Activated naive CD4-positive, alpha-beta T cell (primary cell): ENCODE measurements around the gene STK38.
A peak's percentile ranks its signal among the peaks of the same experiment; 100 is the strongest.
"Not testable (repeated sequence)": the region's sequence is repeated elsewhere in the genome, so short reads cannot be mapped to it uniquely, and the experiment has no call there.

Experiments
- DNase-seq, 4 experiments: peaks; one replicate each; lab custom pipeline; 2025; lab: John Stamatoyannopoulos, UW

The STK38 gene

GRCh38 chr6:36546920-36547645, at the start of gene STK38:
Gene STK38, minus strand, starts transcription at chr6:36547479. Its CDS starts 7,277 bp downstream, at chr6:36540202.
- peak; percentile 74 to 91 (median 90) for DNase-seq

- DNase-seq, result peak in 1 of 4 experiments; percentile 8
Observed at GRCh38 chr6:36596356-36596755, 49.1 kb upstream of the STK38 start.

GRCh38 chr6:36594816-36595643, 47.8 kb upstream of the STK38 start:
- no peak for DNase-seq

GRCh38 chr6:36594029-36594815, 46.9 kb upstream of the STK38 start, which contains the start of gene SRSF3:
Gene SRSF3, plus strand, starts transcription at chr6:36594362. Its CDS starts 2,401 bp downstream, at chr6:36596763.
- peak; percentile 86 to 90 (median 89) for DNase-seq

GRCh38 chr6:36593569-36594028, 46.3 kb upstream of the STK38 start:
- peak in 2 of 4 experiments; percentile 33 to 40 for DNase-seq

GRCh38 chr6:36592221-36592655, 45.0 kb upstream of the STK38 start:
- no peak for DNase-seq

- no peak for DNase-seq
Observed at GRCh38 chr6:36590237-36590636, 43.0 kb upstream of the STK38 start.

- DNase-seq, result not testable (repeated sequence)
Observed at GRCh38 chr6:36589025-36589400, 41.7 kb upstream of the STK38 start.

- DNase-seq, result no peak
Observed at GRCh38 chr6:36586606-36587005, 39.3 kb upstream of the STK38 start.

GRCh38 chr6:36581716-36582115, 34.4 kb upstream of the STK38 start:
- no peak for DNase-seq

- no peak for DNase-seq
Observed at GRCh38 chr6:36580184-36580526, 32.9 kb upstream of the STK38 start.

- no peak for DNase-seq
Observed at GRCh38 chr6:36578431-36578830, 31.2 kb upstream of the STK38 start.

- DNase-seq, result no peak
Observed at GRCh38 chr6:36578030-36578429, 30.8 kb upstream of the STK38 start.

- DNase-seq, result no peak
Observed at GRCh38 chr6:36577301-36577700, 30.0 kb upstream of the STK38 start.

- no peak for DNase-seq
Observed at GRCh38 chr6:36576578-36576977, 29.3 kb upstream of the STK38 start.

- no peak for DNase-seq
Observed at GRCh38 chr6:36574679-36575078, 27.4 kb upstream of the STK38 start.

GRCh38 chr6:36572353-36573311, 25.4 kb upstream of the STK38 start:
- not testable (repeated sequence) for DNase-seq

GRCh38 chr6:36571122-36572043, 24.1 kb upstream of the STK38 start:
- no peak for DNase-seq

- no peak for DNase-seq
Observed at GRCh38 chr6:36570264-36570663, 23.0 kb upstream of the STK38 start.

GRCh38 chr6:36566418-36566905, 19.2 kb upstream of the STK38 start:
- DNase-seq, result no peak
